Ascending aorta (tissue), 2 donors: ENCODE data around the gene HSPB3. TPM values are rescaled to one million over a fixed set of nuclear protein-coding genes. Genes with fewer than 3 reads are reported as not detected.

Experiments used
- DNase-seq, 2 donors: peaks; one replicate each; pipeline ENCODE4 v3.0.0-alpha.2; 2019; ENCODE audit warnings: low spot score in 2 of 2
- H3K27ac ChIP-seq, 2 donors: fragments of 200-600 bp; sonication (generic); one replicate each; pipeline ENCODE4 v1.5.1; 2016 to 2017; ENCODE audit warnings: mild to moderate bottlenecking in 1 of 2
- H3K27me3 ChIP-seq: fragments of 200-600 bp; sonication (generic); one replicate; pipeline ENCODE4 v1.5.1; 2017
- H3K36me3 ChIP-seq, 2 donors: fragments of 200-600 bp; sonication (generic); one replicate each; pipeline ENCODE4 v1.5.1; 2016
- H3K4me1 ChIP-seq, 2 donors: fragments of 200-600 bp; sonication (generic); one replicate each; pipeline ENCODE4 v1.5.1; 2016 to 2017; ENCODE audit warnings: mild to moderate bottlenecking in 1 of 2
- H3K4me3 ChIP-seq, 2 donors: fragments of 200-600 bp; sonication (generic); one replicate each; pipeline ENCODE4 v1.5.1; 2016 to 2017; ENCODE audit warnings: mild to moderate bottlenecking in 1 of 2
- H3K9me3 ChIP-seq, 2 donors: fragments of 200-600 bp; sonication (generic); one replicate each; pipeline ENCODE4 v1.5.1; 2016
- intact Hi-C: fragments of 100-400 bp; cut with DNase I; formaldehyde crosslinking; loops from one replicate; pipeline ENCODE4 v1.15.1; 2023
- total RNA-seq: library from RNA; depleted of rRNA; stranded (reverse); fragments of >200 nt; gene quantifications from one replicate; pipeline ENCODE4 v1.1.0, GENCODE V29; 2016
- TF ChIP-seq, protein P1 (sequence below), 3 experiments: fragments of 200-600 bp in 2 of 3; fragments of 450-650 bp in 1 of 3; sonication (generic) in 2 of 3; IDR thresholded peaks; one replicate each; pipeline ENCODE4 v1.5.1; 2016 to 2019; ENCODE audit warnings: antibody characterized with exemption in 3 of 3, mild to moderate bottlenecking in 1 of 3, moderate library complexity in 1 of 3

Gene HSPB3
- total RNA-seq, 1 donor from 2014 or later, result not detected

DNA sequence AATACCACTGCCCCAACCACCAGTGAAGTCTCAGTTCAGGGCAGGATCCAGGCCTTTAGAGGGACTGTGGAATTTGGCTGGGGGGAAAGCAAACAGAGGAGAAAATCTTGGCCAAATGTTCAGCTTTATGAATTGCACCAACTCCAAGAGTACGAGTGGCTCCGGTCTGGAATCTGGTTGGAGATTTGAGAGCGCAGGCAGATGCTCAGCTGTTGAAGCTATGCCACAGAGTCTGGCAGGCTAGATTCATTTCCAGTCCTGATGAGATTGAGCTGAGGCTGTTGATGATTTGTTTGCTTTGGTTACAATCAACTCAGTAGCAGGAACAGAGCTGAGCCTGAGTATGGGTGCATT, 9.1 kb upstream of the HSPB3 start:
- H3K36me3 ChIP-seq, result no peaks in the 10 kb centered on the region
- no peaks in the 10 kb centered on the region for H3K9me3 ChIP-seq
- H3K4me1 ChIP-seq, result peaks cover 0 to 2% of the 10 kb centered on the region in 2 donors
- H3K27ac ChIP-seq, result peak overlapping the region; percentile 38 to 67
- TF ChIP-seq, protein P1, sequence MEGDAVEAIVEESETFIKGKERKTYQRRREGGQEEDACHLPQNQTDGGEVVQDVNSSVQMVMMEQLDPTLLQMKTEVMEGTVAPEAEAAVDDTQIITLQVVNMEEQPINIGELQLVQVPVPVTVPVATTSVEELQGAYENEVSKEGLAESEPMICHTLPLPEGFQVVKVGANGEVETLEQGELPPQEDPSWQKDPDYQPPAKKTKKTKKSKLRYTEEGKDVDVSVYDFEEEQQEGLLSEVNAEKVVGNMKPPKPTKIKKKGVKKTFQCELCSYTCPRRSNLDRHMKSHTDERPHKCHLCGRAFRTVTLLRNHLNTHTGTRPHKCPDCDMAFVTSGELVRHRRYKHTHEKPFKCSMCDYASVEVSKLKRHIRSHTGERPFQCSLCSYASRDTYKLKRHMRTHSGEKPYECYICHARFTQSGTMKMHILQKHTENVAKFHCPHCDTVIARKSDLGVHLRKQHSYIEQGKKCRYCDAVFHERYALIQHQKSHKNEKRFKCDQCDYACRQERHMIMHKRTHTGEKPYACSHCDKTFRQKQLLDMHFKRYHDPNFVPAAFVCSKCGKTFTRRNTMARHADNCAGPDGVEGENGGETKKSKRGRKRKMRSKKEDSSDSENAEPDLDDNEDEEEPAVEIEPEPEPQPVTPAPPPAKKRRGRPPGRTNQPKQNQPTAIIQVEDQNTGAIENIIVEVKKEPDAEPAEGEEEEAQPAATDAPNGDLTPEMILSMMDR (IDR thresholded peaks at IDR 0.05), result no peak
- no peak overlapping the region for H3K4me3 ChIP-seq
- no peak for DNase-seq
- no peaks in the 10 kb centered on the region for H3K27me3 ChIP-seq
- intact Hi-C loops, result no loop called here

DNA sequence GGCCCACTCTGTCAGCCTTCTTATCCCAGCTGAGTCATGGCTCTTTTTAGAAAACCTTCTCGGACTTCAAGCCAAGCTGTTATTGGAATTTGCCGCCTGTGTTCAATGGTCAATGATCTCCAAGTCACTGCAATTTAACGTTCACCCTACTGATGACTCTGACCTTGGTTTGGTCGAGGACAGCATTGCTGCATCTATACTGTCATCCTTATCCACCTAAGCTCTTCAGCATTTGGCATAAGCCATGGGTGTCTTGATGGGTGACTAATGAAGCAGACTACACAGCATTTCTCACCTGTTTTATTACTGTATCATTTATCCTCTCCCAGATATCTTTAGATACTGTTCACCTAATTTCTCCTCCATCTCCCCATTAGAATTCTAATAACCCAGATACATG, 5.6 kb upstream of the HSPB3 start:
- DNase-seq, result no peak
- Histone ChIP-seq H3K27me3 (no peaks in the 10 kb centered on the region), H3K9me3 (no peaks in the 10 kb centered on the region), H3K27ac (no peak overlapping the region), H3K4me1 (peaks cover 0 to 3% of the 10 kb centered on the region in 2 donors), H3K36me3 (no peaks in the 10 kb centered on the region), H3K4me3 (no peak overlapping the region)
- TF ChIP-seq, protein P1 (IDR thresholded peaks at IDR 0.05), result no peak
- intact Hi-C loops, result no loop called here

DNA sequence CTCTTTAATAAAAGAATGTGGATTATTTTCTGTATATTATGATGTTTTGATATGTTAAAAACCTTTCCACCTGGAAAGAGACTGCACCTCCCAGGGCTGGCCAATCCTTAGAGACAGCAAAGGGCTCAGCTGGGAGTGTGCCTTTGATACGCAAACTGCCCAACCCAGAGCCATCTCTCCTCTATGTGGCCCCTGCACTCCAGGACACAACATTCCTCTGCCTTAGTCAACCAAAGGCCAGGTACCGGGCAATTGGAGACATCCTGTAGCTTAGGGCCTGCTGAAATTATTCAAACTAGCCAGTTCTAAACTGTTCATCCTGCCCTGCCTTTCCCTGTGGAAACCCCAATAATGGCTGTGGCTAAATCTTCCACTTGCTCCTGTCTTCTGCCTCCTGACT, 5.0 kb upstream of the HSPB3 start:
- no peaks in the 10 kb centered on the region for H3K9me3 ChIP-seq
- TF ChIP-seq, protein P1 (IDR thresholded peaks at IDR 0.05), result no peak
- no peak for DNase-seq
- intact Hi-C loops, result no loop called here
- H3K4me1 ChIP-seq, result peaks cover 0 to 9% of the 10 kb centered on the region in 2 donors
- H3K27me3 ChIP-seq, result no peaks in the 10 kb centered on the region
- no peaks in the 10 kb centered on the region for H3K36me3 ChIP-seq
- no peak overlapping the region for H3K4me3 ChIP-seq
- no peak overlapping the region for H3K27ac ChIP-seq

DNA sequence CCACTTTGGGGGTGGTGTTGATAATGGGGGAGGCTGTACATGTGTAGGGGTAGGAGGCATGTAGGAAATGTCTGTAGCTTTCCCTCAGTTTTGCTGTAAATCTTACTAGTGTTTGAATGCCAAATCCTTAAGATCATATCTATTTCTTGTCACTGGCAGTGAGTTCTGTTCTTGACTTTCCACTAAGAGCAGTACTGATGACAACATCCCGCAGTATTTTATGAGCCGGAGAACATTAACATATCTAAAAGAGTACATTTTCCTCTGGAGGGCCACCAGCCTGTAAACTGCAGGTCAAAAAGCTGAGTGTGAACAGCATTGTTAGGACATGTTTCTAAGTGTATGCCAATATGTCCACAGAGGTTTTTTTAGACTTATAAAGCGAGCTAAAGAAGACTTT, 2.5 kb upstream of the HSPB3 start:
- H3K27me3 ChIP-seq, result no peaks in the 10 kb centered on the region
- no peak overlapping the region for H3K4me3 ChIP-seq
- H3K27ac ChIP-seq, result no peak overlapping the region
- DNase-seq, result no peak
- peaks cover 0 to 28% of the 10 kb centered on the region in 2 donors for H3K4me1 ChIP-seq
- intact Hi-C loops, result no loop called here
- TF ChIP-seq, protein P1 (IDR thresholded peaks at IDR 0.05), result no peak
- no peaks in the 10 kb centered on the region for H3K36me3 ChIP-seq
- H3K9me3 ChIP-seq, result no peaks in the 10 kb centered on the region

DNA sequence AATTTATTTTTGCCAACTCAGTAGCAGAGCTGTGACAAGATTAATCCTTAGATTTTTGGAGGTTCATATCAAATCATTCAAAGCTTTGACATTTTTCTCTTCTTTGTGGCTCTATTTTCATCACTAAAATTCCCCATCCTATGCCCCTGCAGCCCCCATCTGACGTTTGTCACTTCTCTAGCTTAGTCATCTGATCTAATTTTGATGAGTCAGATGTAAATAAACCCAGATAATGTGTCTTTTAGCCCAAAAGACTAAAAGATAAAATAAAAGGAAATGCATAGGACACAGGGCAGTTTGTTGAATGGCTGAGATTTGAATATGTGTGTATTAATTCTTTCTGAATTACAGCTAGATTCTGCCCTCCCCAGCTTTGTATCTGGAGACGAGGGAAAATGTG, 897 bp upstream of the HSPB3 start:
- Histone ChIP-seq H3K9me3 (no peaks in the 10 kb centered on the region), H3K36me3 (no peaks in the 10 kb centered on the region), H3K27me3 (no peaks in the 10 kb centered on the region), H3K27ac (no peak overlapping the region), H3K4me1 (peaks cover 0 to 28% of the 10 kb centered on the region in 2 donors), H3K4me3 (no peak overlapping the region)
- no peak for DNase-seq
- TF ChIP-seq, protein P1 (IDR thresholded peaks at IDR 0.05), result no peak
- intact Hi-C loops, result no loop called here
